NT2/D1 (cell line): ENCODE data around the gene ZBTB7B.

Experiments
- YY1 ChIP-seq: IDR thresholded peaks from 2 replicates; pipeline ENCODE4 v1.6.1; 2011; ENCODE audit not compliant: insufficient read length, insufficient read depth
- ZNF274 ChIP-seq: IDR thresholded peaks from 2 replicates; pipeline ENCODE4 v1.6.1; 2011; ENCODE audit warnings: mild to moderate bottlenecking, low read depth, low read length

GRCh38 chr1:155024315-155024714 lies 21.7 kb downstream of the ZBTB7B start:
- TF ChIP-seq ZNF274: no peak
- TF ChIP-seq YY1: no peak
